ENCODE data around the gene TIMP2. TPM values are rescaled to one million over a fixed set of nuclear protein-coding genes. Genes with fewer than 3 reads are reported as not detected.

TIMP2 gene
- total RNA-seq, 1 experiment from 2014 or later, result 114 TPM

GRCh38 chr17:78852709-78853121 lies 72.5 kb downstream of the TIMP2 start:
- POLR2A ChIA-PET (ENCODE audit: unreplicated experiment), result no interaction called here
- CTCF ChIA-PET, result no interaction called here
- BruUV-seq (replicated peaks), result no TSS peak

GRCh38 chr17:78849026-78849425 lies 76.2 kb downstream of the TIMP2 start:
- intact Hi-C loops (cut with micrococcal nuclease; ENCODE audit: unreplicated experiment), result no loop called here
- POLR2A ChIA-PET (ENCODE audit: unreplicated experiment), result interaction anchor here (0.7 kb wide), 1 partner anchor 106 kb away, joined by 8 read pairs; no protein-coding TSS in a partner anchor
- TF ChIP-seq, protein P1, sequence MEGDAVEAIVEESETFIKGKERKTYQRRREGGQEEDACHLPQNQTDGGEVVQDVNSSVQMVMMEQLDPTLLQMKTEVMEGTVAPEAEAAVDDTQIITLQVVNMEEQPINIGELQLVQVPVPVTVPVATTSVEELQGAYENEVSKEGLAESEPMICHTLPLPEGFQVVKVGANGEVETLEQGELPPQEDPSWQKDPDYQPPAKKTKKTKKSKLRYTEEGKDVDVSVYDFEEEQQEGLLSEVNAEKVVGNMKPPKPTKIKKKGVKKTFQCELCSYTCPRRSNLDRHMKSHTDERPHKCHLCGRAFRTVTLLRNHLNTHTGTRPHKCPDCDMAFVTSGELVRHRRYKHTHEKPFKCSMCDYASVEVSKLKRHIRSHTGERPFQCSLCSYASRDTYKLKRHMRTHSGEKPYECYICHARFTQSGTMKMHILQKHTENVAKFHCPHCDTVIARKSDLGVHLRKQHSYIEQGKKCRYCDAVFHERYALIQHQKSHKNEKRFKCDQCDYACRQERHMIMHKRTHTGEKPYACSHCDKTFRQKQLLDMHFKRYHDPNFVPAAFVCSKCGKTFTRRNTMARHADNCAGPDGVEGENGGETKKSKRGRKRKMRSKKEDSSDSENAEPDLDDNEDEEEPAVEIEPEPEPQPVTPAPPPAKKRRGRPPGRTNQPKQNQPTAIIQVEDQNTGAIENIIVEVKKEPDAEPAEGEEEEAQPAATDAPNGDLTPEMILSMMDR (conservative IDR thresholded peaks at IDR 0.05), result no peak
- no peak for TF ChIP-seq EZH2 (IDR thresholded peaks at IDR 0.05; ENCODE audit: low read depth)

More at GRCh38 chr17:78852709-78853121, 72.5 kb downstream of the TIMP2 start:
- intact Hi-C loops (cut with micrococcal nuclease; ENCODE audit: unreplicated experiment), result no loop called here
- Histone ChIP-seq H3K4me2 (no peak overlapping the region), H3K9me2 (ENCODE audit: insufficient read depth) (no peaks in the 10 kb centered on the region), H3K4me1 (replicated peaks; ENCODE audit: insufficient read depth) (no peaks in the 10 kb centered on the region), H3K27ac (no peak overlapping the region), H3K36me3 (ENCODE audit: low read depth) (no peaks in the 10 kb centered on the region), H3K9me3 (ENCODE audit: insufficient read depth, low read depth) (no peaks in the 10 kb centered on the region), H3K79me2 (ENCODE audit: low read depth) (no peaks in the 10 kb centered on the region), H4K20me1 (ENCODE audit: insufficient read depth) (no peaks in the 10 kb centered on the region), H2AFZ (no peak overlapping the region), H3K27me3 (ENCODE audit: insufficient read depth, low read depth) (no peaks in the 10 kb centered on the region), H3F3A (ENCODE audit: insufficient read depth, low read depth) (no peaks in the 10 kb centered on the region), H3K4me3 (no peak overlapping the region)
- no peak for TF ChIP-seq EZH2 (IDR thresholded peaks at IDR 0.05; ENCODE audit: low read depth)
- TF ChIP-seq, protein P1 (conservative IDR thresholded peaks at IDR 0.05), result no peak
- DNase-seq, result no peak

DNA sequence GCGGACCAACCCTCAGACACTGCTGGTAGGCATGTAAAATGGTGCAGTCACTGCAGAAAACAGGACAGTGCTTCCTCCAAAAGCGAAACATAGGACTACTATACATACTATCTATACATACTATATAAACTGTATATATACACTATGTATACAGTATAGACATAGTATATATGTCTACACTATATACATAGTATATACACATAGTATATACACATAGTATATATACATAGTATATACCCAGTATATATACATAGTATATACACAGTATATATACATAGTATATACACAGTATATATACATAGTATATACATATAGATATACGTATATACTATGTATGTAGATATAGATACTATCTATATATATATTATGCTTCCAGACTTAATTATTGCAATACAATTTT lies 78.1 kb downstream of the TIMP2 start:
- Histone ChIP-seq H3K9me3 (ENCODE audit: insufficient read depth, low read depth) (no peaks in the 10 kb centered on the region), H4K20me1 (ENCODE audit: insufficient read depth) (no peaks in the 10 kb centered on the region), H3K4me2 (no peak overlapping the region), H3K36me3 (ENCODE audit: low read depth) (no peaks in the 10 kb centered on the region), H2AFZ (no peak overlapping the region), H3K27me3 (ENCODE audit: insufficient read depth, low read depth) (no peaks in the 10 kb centered on the region), H3F3A (ENCODE audit: insufficient read depth, low read depth) (peaks cover 5% of the 10 kb centered on the region; the same call in 1 of the 2 replicates), H3K4me3 (no peak overlapping the region), H3K27ac (no peak overlapping the region), H3K4me1 (replicated peaks; ENCODE audit: insufficient read depth) (no peaks in the 10 kb centered on the region), H3K79me2 (ENCODE audit: low read depth) (no peaks in the 10 kb centered on the region), H3K9me2 (ENCODE audit: insufficient read depth) (no peaks in the 10 kb centered on the region)
- no peak for TF ChIP-seq EZH2 (IDR thresholded peaks at IDR 0.05; ENCODE audit: low read depth)
- TF ChIP-seq, protein P1 (conservative IDR thresholded peaks at IDR 0.05), result no peak
- POLR2A ChIA-PET (ENCODE audit: unreplicated experiment), result no interaction called here
- intact Hi-C loops (cut with micrococcal nuclease; ENCODE audit: unreplicated experiment), result no loop called here
- CTCF ChIA-PET, result no interaction called here
- BruUV-seq (replicated peaks), result no TSS peak
- DNase-seq, result no peak

More at GRCh38 chr17:78849026-78849425, 76.2 kb downstream of the TIMP2 start:
- Histone ChIP-seq H3K9me2 (ENCODE audit: insufficient read depth) (no peaks in the 10 kb centered on the region), H3F3A (ENCODE audit: insufficient read depth, low read depth) (no peaks in the 10 kb centered on the region), H4K20me1 (ENCODE audit: insufficient read depth) (no peaks in the 10 kb centered on the region), H3K36me3 (ENCODE audit: low read depth) (no peaks in the 10 kb centered on the region), H3K79me2 (ENCODE audit: low read depth) (no peaks in the 10 kb centered on the region), H3K4me1 (replicated peaks; ENCODE audit: insufficient read depth) (no peaks in the 10 kb centered on the region), H2AFZ (no peak overlapping the region), H3K27me3 (ENCODE audit: insufficient read depth, low read depth) (no peaks in the 10 kb centered on the region), H3K9me3 (ENCODE audit: insufficient read depth, low read depth) (no peaks in the 10 kb centered on the region), H3K4me2 (no peak overlapping the region), H3K4me3 (no peak overlapping the region), H3K27ac (no peak overlapping the region)
- no TSS peak for BruUV-seq (replicated peaks)
- no peak for DNase-seq
- CTCF ChIA-PET, result interaction anchor here (0.7 kb wide), 1 partner anchor 402 kb away, joined by 3 read pairs; no protein-coding TSS in a partner anchor
